ENCODE measurements around the gene DOK7.

DOK7 gene

GRCh38 chr4:3492741-3493719 is 29.9 kb downstream of the DOK7 start:
- no peak for DNase-seq

- no peak for DNase-seq
These were observed 30.8 kb downstream of the DOK7 start for GRCh38 chr4:3493720-3494461.

- no peak for DNase-seq
These were observed 31.4 kb downstream of the DOK7 start for GRCh38 chr4:3494462-3494871.

- DNase-seq, result no peak
These were observed 32.3 kb downstream of the DOK7 start for GRCh38 chr4:3495204-3495975.

GRCh38 chr4:3496021-3496420 is 32.9 kb downstream of the DOK7 start:
- no peak for DNase-seq

GRCh38 chr4:3497095-3497494 is 34.0 kb downstream of the DOK7 start:
- DNase-seq, result no peak

GRCh38 chr4:3497523-3498389 is 34.6 kb downstream of the DOK7 start:
- no peak for DNase-seq

- no peak for DNase-seq
These were observed 35.3 kb downstream of the DOK7 start for GRCh38 chr4:3498407-3498806.

GRCh38 chr4:3498901-3499510 is 35.9 kb downstream of the DOK7 start:
- peak in 1 of 2 experiments; percentile 27 for DNase-seq

GRCh38 chr4:3499710-3500109 is 36.6 kb downstream of the DOK7 start:
- DNase-seq, result no peak

GRCh38 chr4:3500111-3500510 is 37.0 kb downstream of the DOK7 start:
- DNase-seq, result no peak

GRCh38 chr4:3500634-3501101 is 37.6 kb downstream of the DOK7 start:
- DNase-seq, result no peak

- no peak for DNase-seq
These were observed 38.2 kb downstream of the DOK7 start for GRCh38 chr4:3501126-3501824.

- DNase-seq, result no peak
These were observed 38.8 kb downstream of the DOK7 start for GRCh38 chr4:3501825-3502425.

- no peak for DNase-seq
These were observed 40.1 kb downstream of the DOK7 start for GRCh38 chr4:3502941-3503936.

- DNase-seq, result no peak
These were observed 42.1 kb downstream of the DOK7 start for GRCh38 chr4:3505231-3505630.

- no peak for DNase-seq
These were observed 45.4 kb downstream of the DOK7 start for GRCh38 chr4:3508542-3508941.

GRCh38 chr4:3510481-3510880 is 47.4 kb downstream of the DOK7 start:
- DNase-seq, result no peak

- no peak for DNase-seq
These were observed 48.1 kb downstream of the DOK7 start for GRCh38 chr4:3511187-3511586.
